Testis (tissue), 3 donors: ENCODE results near the gene ACAD9. TPM values are rescaled to one million over a fixed set of nuclear protein-coding genes. Genes with fewer than 3 reads are reported as not detected.

Experiments
- DNase-seq: peaks from one replicate; pipeline ENCODE4 v3.0.0-alpha.2; 2019
- H3K27ac ChIP-seq, 2 donors: fragments of 200-600 bp; sonication (generic); one replicate each; pipeline ENCODE4 v1.5.1; 2019
- H3K27me3 ChIP-seq: fragments of 200-600 bp; sonication (generic); one replicate; pipeline ENCODE4 v1.5.1; 2019
- H3K36me3 ChIP-seq: fragments of 200-600 bp; sonication (generic); one replicate; pipeline ENCODE4 v1.5.1; 2017; ENCODE audit warnings: low read depth; ENCODE audit errors: missing control alignments
- H3K4me1 ChIP-seq: fragments of 200-600 bp; sonication (generic); one replicate; pipeline ENCODE4 v1.5.1; 2019
- H3K4me3 ChIP-seq, 2 donors: fragments of 200-600 bp; sonication (generic); one replicate each; pipeline ENCODE4 v1.5.1; 2017 to 2019
- H3K9me3 ChIP-seq: fragments of 200-600 bp; sonication (generic); one replicate; pipeline ENCODE4 v1.5.1; 2017
- CTCF ChIP-seq, 3 experiments: fragments of 450-650 bp in 2 of 3; fragments of 200-600 bp in 1 of 3; sonication (generic) in 1 of 3; IDR thresholded peaks; one replicate each; pipeline ENCODE4 v1.5.1; 2016 to 2019; ENCODE audit warnings: antibody characterized with exemption in 3 of 3, mild to moderate bottlenecking in 2 of 3, moderate library complexity in 1 of 3
- POLR2A ChIP-seq: fragments of 450-650 bp; IDR thresholded peaks from one replicate; pipeline ENCODE4 v1.6.1; 2017; ENCODE audit warnings: antibody characterized with exemption, mild to moderate bottlenecking, moderate library complexity
- WGBS, 2 donors: methylation state at CpG; one replicate each; pipeline ENCODE4 v1.1.5; 2018; 5-methylcytosine and 5-hydroxymethylcytosine counted together
- intact Hi-C: fragments of 100-400 bp; cut with DNase I; formaldehyde crosslinking; loops from one replicate; pipeline ENCODE4 v1.15.1; 2023; ENCODE audit warnings: low total_unique reads
- polyA plus RNA-seq: library from polyadenylated mRNA; stranded (reverse); fragments of 350-450 nt; fragmentation: Illumina TruSeq; extraction: RNeasy Lipid Tissue Mini Kit (QIAGEN cat#74804); gene quantifications from one replicate; pipeline ENCODE4 v1.2.3, GENCODE V29; 2014; ENCODE audit warnings: low read depth, low replicate concordance; ENCODE audit not compliant: insufficient read depth
- total RNA-seq, 2 donors: library from RNA; depleted of rRNA; stranded (reverse); fragments of >200 nt; gene quantifications; one replicate each; pipeline ENCODE4 v1.2.3, GENCODE V29; 2016

The ACAD9 gene
- total and polyA plus RNA-seq, 3 donors from 2014 or later: 49.5 to 80.6 (median 80.4) TPM

- Histone ChIP-seq H3K36me3 (no peaks in the 10 kb centered on the region), H3K4me1 (peaks cover 13% of the 10 kb centered on the region), H3K27ac (no peak overlapping the region), H3K9me3 (no peaks in the 10 kb centered on the region), H3K4me3 (no peak overlapping the region), H3K27me3 (no peaks in the 10 kb centered on the region)
- TF ChIP-seq POLR2A: no peak
- TF ChIP-seq CTCF (IDR thresholded peaks at IDR 0.05): no peak
- 100% methylated on average over 1 of the region's 1 CpG for WGBS, 2 donors
- DNase-seq: no peak
- intact Hi-C loops: no loop called here
Measured at GRCh38 chr3:128884992-128885391, 5.6 kb downstream of the ACAD9 start.

GRCh38 chr3:128889139-128889894, 9.9 kb downstream of the ACAD9 start:
- H3K9me3 ChIP-seq: no peaks in the 10 kb centered on the region
- H3K4me3 ChIP-seq: no peak overlapping the region
- TF ChIP-seq CTCF (IDR thresholded peaks at IDR 0.05) (no peak), POLR2A (no peak)
- no peaks in the 10 kb centered on the region for H3K4me1 ChIP-seq
- DNase-seq: no peak
- 97% methylated on average over 7 of the region's 7 CpGs for WGBS, 2 donors
- no peak overlapping the region for H3K27ac ChIP-seq
- H3K27me3 ChIP-seq: no peaks in the 10 kb centered on the region
- H3K36me3 ChIP-seq: no peaks in the 10 kb centered on the region
- intact Hi-C loops: no loop called here

- Histone ChIP-seq H3K27ac (no peak overlapping the region), H3K4me3 (no peak overlapping the region), H3K9me3 (no peaks in the 10 kb centered on the region), H3K27me3 (no peaks in the 10 kb centered on the region), H3K4me1 (no peaks in the 10 kb centered on the region), H3K36me3 (no peaks in the 10 kb centered on the region)
- no peak for TF ChIP-seq POLR2A
- TF ChIP-seq CTCF (IDR thresholded peaks at IDR 0.05): no peak
- intact Hi-C loops: no loop called here
- 80 to 91% methylated on average over 6 to 11 of the region's 11 CpGs for WGBS, 2 donors
- DNase-seq: no peak
Measured at GRCh38 chr3:128895843-128896697, 16.6 kb downstream of the ACAD9 start.

- Histone ChIP-seq H3K4me3 (no peak overlapping the region), H3K27me3 (no peaks in the 10 kb centered on the region), H3K9me3 (no peaks in the 10 kb centered on the region), H3K27ac (no peak overlapping the region), H3K36me3 (no peaks in the 10 kb centered on the region), H3K4me1 (no peaks in the 10 kb centered on the region)
- DNase-seq: no peak
- TF ChIP-seq POLR2A: no peak
- 95 to 99% methylated on average over 4 to 9 of the region's 9 CpGs for WGBS, 2 donors
- intact Hi-C loops: no loop called here
Measured at GRCh38 chr3:128902426-128902825, 23.0 kb downstream of the ACAD9 start.

- DNase-seq: no peak
- intact Hi-C loops: no loop called here
- Histone ChIP-seq H3K4me1 (no peaks in the 10 kb centered on the region), H3K36me3 (no peaks in the 10 kb centered on the region), H3K27ac (no peak overlapping the region), H3K9me3 (no peaks in the 10 kb centered on the region), H3K27me3 (no peaks in the 10 kb centered on the region), H3K4me3 (no peak overlapping the region)
- TF ChIP-seq POLR2A (no peak), CTCF (IDR thresholded peaks at IDR 0.05) (no peak)
- WGBS, 2 donors: 87 to 92% methylated on average over 5 to 12 of the region's 12 CpGs
Measured at GRCh38 chr3:128903501-128903900, 24.1 kb downstream of the ACAD9 start.
